HG02943 (cell line): ENCODE results near the gene KIF3A.

Experiments
- ATAC-seq: cut with Tn5 transposase; IDR thresholded peaks from one replicate; pipeline ENCODE4 v1.9.1; 2021; ENCODE audit warnings: mild to moderate bottlenecking, low read depth, moderate library complexity; ENCODE audit not compliant: unreplicated experiment

The KIF3A gene

GRCh38 chr5:132736853-132737833, at the start of gene KIF3A:
Gene KIF3A, minus strand, starts transcription at chr5:132737546. Its CDS starts 127 bp downstream, at chr5:132737419.
- peak; percentile 83 for ATAC-seq

- no peak for ATAC-seq
Measured at GRCh38 chr5:132787076-132787475, 49.7 kb upstream of the KIF3A start.

GRCh38 chr5:132785864-132786263, 48.5 kb upstream of the KIF3A start:
- ATAC-seq = no peak

GRCh38 chr5:132785365-132785764, 48.0 kb upstream of the KIF3A start:
- ATAC-seq = no peak

GRCh38 chr5:132782101-132782500, 44.8 kb upstream of the KIF3A start:
- no peak for ATAC-seq

- ATAC-seq = no peak
Measured at GRCh38 chr5:132781029-132781428, 43.7 kb upstream of the KIF3A start.

- no peak for ATAC-seq
Measured at GRCh38 chr5:132780577-132780976, 43.2 kb upstream of the KIF3A start.

- ATAC-seq = no peak
Measured at GRCh38 chr5:132779961-132780360, 42.6 kb upstream of the KIF3A start.

GRCh38 chr5:132778856-132779255, 41.5 kb upstream of the KIF3A start:
- ATAC-seq = no peak

- no peak for ATAC-seq
Measured at GRCh38 chr5:132778129-132778528, 40.8 kb upstream of the KIF3A start.

- peak; percentile 53 for ATAC-seq
Measured at GRCh38 chr5:132777209-132778069, 40.1 kb upstream of the KIF3A start, which contains the start of gene SEPTIN8. Gene SEPTIN8, minus strand, starts transcription at chr5:132777239. Its CDS starts 102 bp downstream, at chr5:132777137.

GRCh38 chr5:132776938-132777208, 39.5 kb upstream of the KIF3A start:
- ATAC-seq = no peak

GRCh38 chr5:132776131-132776937, 39.0 kb upstream of the KIF3A start:
- ATAC-seq = peak; percentile 36

- no peak for ATAC-seq
Measured at GRCh38 chr5:132775476-132775961, 38.2 kb upstream of the KIF3A start.

GRCh38 chr5:132774896-132775295, 37.5 kb upstream of the KIF3A start:
- ATAC-seq = no peak

- no peak for ATAC-seq
Measured at GRCh38 chr5:132774406-132774805, 37.1 kb upstream of the KIF3A start.

- ATAC-seq = no peak
Measured at GRCh38 chr5:132773601-132774355, 36.4 kb upstream of the KIF3A start.

GRCh38 chr5:132773114-132773513, 35.8 kb upstream of the KIF3A start:
- no peak for ATAC-seq

- ATAC-seq = no peak
Measured at GRCh38 chr5:132772291-132773070, 35.1 kb upstream of the KIF3A start.
